Caki2 (cell line): ENCODE measurements around the gene CFAP97D2. TPM values are rescaled to one million over a fixed set of nuclear protein-coding genes. Genes with fewer than 3 reads are reported as not detected.
"Not testable (repeated sequence)": the region's sequence is repeated elsewhere in the genome, so short reads cannot be mapped to it uniquely, and the experiment has no call there.

Experiments used
- DNase-seq: peaks from one replicate; pipeline ENCODE4 v3.0.0-alpha.2; 2015; ENCODE audit warnings: low read depth
- in situ Hi-C: cut with HindIII; loops from 2 replicates; pipeline ENCODE4 v1.10.0; 2016; ENCODE audit warnings: low sequenced_read_pairs, low pct_unique_long_range_greater_than_20kb, mixed read lengths
- total RNA-seq: library from RNA; depleted of rRNA; stranded (reverse); fragments of >200 nt; shearing (Covaris generic); gene quantifications from 2 replicates; pipeline ENCODE4 v1.2.3, GENCODE V29; 2014; ENCODE audit warnings: low replicate concordance

CFAP97D2 gene
- total RNA-seq, 1 experiment from 2014 or later, result not detected

DNA sequence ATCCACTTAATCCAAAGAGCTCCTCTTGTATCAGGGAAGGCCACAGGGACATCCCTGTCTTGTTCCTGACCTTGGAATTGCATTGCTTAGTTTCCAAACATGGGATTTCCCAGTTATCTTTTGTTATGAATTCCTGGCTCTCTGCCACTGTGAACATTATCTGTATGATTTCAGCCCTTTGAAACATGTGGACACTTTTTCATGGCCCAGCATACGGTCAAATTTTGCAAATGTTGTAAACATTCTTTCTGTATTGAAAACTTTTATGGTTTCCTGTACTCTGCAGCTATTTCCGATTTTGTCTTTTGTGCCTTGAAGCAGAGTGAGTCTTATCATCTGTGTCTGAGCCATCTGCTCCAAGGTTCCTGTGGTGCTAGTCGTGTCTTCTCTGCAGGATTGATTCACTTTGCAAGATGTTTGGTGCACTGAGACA, 4.5 kb upstream of the CFAP97D2 start:
- in situ Hi-C loops, result no loop called here
- DNase-seq, result no peak

DNA sequence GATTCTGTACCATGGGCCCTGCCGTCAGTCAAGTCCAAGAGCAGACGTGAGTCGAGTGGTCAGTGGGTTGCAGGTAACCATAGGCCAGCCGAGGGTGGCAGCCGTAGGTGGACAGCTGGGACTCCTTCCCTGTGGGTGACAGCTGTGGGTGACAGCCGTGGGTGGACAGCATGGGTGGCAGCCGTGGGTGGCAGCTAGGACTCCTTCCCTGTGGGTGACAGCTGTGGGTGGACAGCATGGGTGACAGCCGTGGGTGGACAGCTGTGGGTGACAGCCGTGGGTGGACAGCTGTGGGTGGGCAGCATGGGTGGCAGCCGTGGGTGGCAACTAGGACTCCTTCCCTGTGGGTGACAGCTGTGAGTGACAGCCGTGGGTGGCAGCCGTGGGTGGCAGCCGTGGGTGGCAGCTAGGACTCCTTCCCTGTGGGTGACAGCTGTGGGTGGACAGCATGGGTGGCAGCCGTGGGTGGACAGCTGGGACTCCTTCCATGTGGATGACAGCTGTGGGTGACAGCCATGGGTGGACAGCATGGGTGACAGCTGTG, 2.6 kb upstream of the CFAP97D2 start:
- DNase-seq, in situ Hi-C loops: not testable (repeated sequence)

DNA sequence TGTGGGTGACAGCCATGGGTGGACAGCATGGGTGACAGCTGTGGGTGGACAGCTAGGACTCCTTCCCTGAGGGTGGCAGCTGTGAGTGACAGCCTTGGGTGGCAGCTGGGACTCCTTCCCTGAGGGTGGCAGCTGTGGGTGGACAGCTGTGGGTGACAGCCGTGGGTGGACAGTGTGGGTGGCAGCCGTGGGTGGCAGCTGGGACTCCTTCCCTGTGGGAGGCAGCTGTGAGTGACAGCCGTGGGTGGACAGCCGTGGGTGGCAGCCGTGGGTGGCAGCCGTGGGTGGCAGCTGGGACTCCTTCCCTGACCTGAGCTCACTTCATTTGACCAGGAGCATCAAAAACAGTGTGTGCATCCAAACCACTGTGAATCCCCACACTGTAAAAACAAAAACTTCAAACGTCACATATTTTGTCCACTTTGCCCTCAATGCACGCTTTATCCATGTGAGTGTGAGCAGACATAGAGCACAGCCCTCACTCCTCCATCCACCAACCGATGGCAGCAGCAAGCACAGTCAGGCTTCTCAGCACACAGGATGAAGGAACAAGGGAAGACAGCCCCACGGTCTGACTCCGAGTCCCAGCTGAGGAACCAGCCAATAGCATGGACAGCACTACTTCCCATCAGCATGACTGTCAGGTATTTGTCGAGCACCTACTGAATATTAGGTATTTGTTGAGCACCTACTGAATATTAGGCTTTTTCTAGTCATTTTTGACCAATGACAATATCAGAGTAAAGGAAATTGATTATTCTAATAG, 1.6 kb upstream of the CFAP97D2 start:
- in situ Hi-C loops, result no loop called here
- DNase-seq, result no peak

DNA sequence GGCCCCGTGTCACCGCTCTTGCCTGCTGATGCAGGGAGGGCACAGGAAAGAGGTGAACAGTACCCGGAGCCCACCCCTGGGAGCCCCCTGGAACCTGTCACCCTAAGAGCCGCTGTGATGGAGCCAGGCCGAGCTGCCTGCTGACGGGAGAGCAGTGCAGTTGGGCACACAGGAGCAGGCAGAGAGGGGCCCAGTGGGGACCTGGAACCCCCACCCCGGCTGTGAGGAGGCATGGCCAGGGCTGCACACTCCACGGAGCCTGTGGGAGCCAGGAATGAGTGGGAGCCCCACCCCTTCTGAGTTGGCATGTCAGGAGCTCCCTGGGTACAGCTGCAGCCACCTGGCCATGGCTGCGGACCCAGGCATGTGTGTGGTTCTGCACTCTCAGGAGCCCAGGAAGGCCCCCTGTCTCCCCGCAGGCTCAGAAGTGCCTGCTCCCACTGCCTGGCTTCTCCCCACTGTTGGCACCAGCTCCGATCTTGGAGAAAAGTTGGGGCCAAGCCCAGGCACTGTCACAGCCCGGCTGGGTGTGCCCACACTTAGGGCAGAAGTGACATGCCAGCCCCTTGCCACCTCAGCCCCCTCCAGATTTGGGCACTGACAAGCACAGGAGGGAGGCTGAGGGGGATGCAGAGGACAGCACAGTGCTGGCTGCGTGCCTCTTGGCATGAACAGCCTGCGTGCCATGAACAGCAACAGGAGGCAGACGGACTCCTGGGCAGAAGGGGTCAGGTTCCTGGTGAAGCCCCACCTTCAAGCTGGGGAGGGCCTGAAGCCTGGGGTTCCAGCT, 6.3 kb downstream of the CFAP97D2 start:
- DNase-seq, result no peak
- in situ Hi-C loops, result no loop called here

DNA sequence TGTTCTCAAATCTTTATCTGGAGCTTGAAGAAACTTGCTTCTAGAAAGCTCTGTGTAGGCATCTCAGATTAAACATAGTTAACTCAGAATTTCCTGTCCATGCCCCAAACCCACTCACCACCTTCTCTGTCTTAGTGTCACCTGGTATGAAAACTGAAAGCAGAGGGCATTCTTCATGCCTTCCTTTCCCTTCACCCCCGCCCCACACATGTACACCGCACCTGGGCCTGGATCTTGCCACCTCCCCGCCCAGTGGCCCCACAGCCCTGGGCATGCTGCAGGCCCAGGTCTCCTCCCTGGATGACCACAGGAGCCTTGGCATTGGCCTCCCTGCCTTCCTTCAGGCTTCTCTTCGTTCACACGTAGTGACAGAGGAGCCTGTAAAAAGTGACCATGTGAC, 15.8 kb downstream of the CFAP97D2 start:
- DNase-seq, result no peak
- in situ Hi-C loops, result no loop called here

DNA sequence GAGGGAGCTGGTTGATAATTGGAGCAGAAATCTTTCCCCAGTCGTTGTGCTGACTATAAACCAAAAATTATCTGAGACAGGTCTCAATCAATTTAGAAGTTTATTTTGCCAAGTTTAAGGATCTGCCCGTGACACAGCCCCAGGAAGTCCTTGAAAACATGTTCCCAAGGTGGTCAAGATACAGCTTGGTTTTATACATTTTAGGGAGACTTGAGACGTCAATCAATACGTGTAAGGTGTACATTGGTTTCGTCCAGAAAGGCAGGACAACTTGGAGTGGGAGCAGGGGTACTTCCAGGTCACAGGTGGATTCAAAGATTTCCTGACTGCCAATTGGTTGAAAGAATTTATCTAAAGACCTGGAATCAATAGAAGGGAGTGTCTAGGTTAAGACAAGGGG, 17.6 kb downstream of the CFAP97D2 start:
- in situ Hi-C loops, result no loop called here
- no peak for DNase-seq

DNA sequence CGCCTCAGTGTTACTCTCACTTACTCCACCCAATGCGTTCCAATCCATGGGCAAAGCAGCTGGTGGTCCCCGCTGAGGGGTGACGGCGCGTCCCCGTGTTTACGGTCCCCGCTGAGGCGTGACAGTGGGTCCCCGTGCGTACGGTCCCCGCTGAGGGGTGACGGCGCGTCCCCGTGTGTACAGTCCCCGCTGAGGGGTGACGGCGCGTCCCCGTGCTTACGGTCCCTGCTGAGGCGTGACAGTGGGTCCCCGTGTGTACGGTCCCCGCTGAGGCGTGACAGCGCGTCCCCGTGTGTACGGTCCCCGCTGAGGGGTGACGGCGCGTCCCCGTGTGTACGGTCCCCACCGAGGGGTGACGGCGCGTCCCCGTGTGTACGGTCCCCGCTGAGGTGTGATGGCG, 19.5 kb downstream of the CFAP97D2 start:
- in situ Hi-C loops, result no loop called here

DNA sequence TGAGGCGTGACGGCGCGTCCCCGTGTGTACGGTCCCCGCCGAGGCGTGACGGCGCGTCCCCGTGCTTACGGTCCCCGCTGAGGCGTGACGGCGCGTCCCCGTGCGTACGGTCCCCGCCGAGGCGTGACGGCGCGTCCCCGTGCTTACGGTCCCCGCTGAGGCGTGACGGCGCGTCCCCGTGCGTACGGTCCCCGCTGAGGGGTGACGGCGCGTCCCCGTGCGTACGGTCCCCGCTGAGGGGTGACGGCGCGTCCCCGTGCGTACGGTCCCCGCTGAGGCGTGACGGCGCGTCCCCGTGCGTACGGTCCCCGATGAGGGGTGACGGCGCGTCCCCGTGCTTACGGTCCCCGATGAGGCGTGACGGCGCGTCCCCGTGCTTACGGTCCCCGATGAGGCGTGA, 20.5 kb downstream of the CFAP97D2 start:
- DNase-seq, in situ Hi-C loops: not testable (repeated sequence)

More for the DNA sequence above, 19.5 kb downstream of the CFAP97D2 start:
- DNase-seq, result no peak

DNA sequence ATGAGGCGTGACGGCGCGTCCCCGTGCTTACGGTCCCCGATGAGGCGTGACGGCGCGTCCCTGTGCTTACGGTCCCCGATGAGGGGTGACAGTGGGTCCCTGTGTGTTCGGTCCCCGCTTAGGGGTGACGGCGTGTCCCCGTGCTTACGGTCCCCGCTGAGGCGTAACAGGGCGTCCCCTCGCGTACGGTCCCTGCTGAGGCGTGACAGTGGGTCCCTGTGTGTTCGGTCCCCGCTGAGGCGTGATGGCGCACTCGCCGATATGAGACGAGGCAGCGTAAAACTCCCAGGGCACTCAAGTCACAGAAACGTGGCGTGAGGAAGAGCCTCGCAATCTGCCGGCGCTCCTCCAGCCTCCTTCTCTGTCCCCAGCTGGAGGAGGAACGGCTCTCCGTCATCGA, 20.9 kb downstream of the CFAP97D2 start:
- no peak for DNase-seq
- in situ Hi-C loops, result no loop called here

DNA sequence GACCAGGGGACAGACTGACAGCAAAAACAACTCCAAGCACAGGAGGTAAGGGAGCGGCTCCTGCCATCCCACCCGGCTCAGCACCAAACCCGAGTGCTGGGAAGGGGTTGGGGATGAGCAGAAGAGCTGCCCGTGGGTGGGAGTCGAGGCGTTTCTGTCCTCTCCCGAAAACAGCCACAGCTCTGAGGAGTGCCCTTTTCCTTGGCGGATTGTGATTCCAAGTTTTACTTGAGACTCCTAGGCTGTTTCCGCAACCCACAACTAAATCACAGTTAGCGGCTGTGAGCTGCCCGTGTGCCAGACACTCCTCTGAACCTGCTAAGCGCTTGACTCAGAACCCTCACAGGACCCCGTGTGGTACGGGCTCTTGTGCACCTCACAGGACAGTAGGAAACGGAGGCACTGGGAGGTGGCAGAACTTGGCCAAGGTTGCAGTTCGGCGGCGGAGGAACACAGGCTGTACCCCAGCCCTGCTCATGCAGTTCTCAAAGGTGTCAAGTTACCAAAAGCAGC, 21.4 kb downstream of the CFAP97D2 start:
- no peak for DNase-seq
- in situ Hi-C loops, result no loop called here

DNA sequence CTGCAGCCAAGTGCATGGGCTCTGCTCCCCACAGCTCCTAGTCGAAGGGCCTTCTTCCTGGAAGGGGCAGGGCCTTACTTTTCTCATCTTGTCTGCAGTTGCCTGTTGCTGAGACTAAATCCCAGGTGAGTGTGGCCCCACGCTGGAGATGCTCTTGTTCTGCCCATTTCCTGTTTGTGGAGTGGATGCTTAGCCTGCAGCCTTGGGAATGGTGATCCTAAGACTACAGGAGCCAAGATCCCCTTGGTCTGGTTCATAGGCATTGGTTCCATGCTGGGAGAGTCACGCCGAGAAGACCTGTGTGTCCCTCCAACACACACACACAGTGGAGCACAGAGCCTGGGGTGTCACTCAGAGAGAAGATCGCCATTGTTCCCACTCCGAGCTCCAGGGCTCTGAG, 23.5 kb downstream of the CFAP97D2 start:
- in situ Hi-C loops, result no loop called here
- no peak for DNase-seq

DNA sequence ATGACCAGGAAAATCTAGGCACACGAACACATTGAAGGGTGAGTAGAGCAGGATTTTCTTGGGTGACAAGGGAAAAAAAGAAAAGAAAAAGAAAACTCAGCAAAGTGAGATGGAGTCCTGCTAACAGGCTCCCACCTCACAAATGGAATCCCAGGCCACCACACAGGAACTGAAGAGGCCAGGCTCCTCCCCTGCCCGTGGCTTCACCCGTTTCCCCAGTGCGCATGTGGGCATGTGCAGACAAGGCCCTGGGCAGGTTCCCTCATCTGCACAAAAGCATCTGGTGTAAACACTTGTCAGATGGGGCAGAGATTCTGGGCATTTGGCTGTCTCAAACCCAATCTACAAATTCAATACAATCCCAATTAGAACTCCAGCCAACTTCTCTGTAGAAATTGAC, 24.5 kb downstream of the CFAP97D2 start:
- DNase-seq, result no peak
- in situ Hi-C loops, result no loop called here

DNA sequence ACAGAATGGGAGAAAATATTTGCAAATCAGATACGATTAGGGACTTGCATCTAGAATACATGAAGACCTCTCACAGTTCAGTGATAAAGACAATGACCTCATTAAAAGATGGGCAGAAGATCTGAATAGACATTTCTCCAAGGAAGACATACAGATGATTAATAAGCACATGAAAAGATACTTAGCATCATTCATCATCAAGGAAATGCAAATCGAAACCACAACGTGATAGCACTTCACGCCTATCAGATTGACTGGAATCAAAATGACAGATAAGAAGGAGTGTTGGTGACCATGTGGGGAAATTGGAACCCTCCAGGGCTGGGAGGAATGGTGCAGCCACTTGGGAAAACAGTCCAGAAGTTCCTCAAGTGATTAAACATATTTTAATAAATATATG, 25.8 kb downstream of the CFAP97D2 start:
- in situ Hi-C loops, result no loop called here
- DNase-seq, result no peak

DNA sequence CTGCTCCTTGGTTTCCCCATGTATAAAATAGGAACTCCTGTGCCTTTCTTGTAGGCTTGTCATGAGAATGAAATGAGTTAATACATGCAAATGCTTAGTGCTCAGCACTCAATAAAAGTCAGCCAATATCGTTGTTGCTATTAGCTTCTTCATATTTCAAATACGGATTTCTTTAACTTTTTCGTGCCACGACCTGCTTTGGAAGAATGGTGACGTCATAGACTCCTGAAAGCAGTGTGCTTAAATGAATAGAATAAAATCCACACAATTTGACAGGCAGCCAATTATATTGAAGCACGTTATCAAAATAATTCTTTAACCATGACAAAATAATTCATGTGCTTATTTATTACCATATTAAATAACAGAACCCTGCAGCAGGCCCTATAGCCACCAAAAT, 29.1 kb downstream of the CFAP97D2 start:
- no peak for DNase-seq
- in situ Hi-C loops, result no loop called here

DNA sequence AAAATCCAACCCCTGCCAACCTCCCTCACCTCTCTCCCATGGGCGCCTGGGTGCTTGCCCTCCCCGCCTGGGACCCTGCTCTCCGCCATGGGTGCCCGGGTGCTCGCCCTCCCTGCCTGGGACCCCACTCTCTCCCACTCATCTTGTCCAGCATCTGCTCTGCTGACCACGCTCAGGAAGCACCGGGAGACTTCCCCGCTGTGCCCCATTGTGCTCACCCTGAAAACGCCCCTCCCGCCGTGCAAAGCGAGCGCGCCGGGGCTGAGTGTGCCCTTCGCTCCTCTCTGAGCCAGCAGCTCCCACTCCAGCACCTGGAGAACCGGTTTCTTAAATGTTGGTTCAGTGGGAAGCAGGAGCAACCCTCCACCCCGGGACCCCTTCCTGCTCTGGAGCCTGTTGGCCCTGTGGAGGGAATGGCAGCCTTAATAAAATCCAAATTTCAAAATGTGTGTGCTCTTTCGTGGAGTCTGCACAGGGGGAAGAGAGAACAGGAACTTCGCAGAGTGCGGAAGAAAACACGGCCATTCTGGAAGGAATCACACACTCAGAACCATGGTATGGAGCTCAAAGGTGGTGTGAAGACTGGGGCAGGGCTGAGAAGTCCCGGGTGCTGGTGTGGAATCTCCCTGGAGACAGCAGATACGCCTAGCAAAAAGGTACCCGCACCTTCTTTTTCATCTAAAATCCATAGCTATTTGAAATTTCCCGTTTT, 32.5 kb downstream of the CFAP97D2 start:
- in situ Hi-C loops, result no loop called here
- DNase-seq, result no peak

DNA sequence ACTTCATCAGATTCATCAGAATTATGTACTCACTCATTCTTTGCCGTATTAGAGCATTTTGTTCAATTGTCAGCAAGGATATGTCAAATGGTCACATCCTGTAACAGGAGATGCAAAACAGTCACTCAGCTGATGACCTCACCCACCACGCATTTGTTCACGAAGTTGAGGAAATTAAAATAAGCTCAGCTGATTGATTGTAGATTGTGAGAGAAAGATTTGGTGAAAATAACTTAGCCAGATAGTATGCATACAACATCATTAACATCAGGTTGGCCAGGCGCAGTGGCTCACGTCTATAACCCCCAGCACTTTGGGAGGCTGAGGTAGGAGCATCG, 33.1 kb downstream of the CFAP97D2 start:
- in situ Hi-C loops, result no loop called here
- no peak for DNase-seq

DNA sequence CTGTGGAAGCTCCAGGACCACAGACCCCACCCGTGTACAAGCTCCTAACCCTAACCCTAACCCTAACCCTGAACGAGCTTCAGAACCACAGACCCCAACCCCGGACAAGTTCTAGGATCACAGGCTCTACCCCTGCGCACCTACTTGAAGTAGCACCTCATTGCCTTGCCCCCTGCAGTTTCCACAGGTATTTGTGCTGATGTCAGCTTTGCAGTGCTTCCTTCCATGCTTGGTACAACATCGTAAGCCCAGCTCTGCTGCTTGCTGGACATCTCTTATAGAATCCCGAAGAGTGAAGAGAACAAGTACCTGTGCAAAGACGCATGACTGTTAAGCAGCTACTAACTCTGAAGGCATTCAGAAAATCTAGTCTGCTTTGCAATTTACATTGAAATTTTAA, 34.9 kb downstream of the CFAP97D2 start:
- in situ Hi-C loops, result no loop called here
- no peak for DNase-seq

DNA sequence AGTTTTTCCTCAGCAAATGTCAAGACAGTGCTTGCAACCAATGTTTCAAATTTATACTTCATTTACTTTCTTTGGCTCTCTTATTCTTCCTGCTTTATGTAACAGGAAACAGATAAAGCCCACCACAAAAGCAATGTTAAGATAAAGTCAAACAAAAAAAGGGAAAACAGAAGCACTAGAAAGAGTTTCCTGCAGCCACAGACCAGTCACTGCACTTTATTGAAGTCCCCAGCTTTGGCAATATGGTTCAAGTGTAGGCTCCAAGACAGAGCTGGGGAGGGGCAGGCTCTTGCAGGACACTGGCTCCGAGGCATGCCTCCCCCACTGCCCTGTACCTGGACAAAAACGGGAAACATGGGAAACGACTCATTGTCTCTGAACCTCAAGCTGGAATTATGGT, 40.3 kb downstream of the CFAP97D2 start:
- DNase-seq, result no peak
- in situ Hi-C loops, result no loop called here

DNA sequence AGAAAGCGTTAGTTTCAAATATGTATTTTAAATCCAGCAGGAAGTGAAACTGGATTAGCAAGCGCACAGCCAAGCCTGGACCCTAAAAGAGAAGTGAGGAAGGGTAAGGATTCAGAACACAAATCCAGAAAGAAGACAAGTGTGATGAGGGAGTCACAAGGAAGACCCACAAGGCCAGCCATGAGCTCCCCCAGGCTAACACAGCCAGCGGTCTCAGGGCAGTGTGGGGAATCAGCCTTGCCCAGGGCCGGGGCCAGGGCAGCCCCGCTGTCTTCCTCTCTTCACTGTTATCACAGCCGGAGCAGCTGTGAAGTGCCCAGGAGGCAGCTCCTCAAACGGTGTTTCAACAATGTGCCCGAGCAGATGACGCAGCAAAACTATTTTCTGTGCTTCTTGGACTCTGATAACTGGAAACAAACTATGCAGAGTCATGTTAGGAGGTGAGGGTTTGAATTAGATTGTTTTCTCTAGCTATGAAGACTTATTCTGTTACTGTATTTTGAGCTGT, 43.5 kb downstream of the CFAP97D2 start:
- DNase-seq, result no peak
- in situ Hi-C loops, result no loop called here
